ENCODE results near the gene VPS37B. TPM values are rescaled to one million over a fixed set of nuclear protein-coding genes. Genes with fewer than 3 reads are reported as not detected.
A peak's percentile ranks its signal among the peaks of the same experiment; 100 is the strongest.
"Not testable (repeated sequence)": the region's sequence is repeated elsewhere in the genome, so short reads cannot be mapped to it uniquely, and the experiment has no call there.

Gene VPS37B
- total RNA-seq, 2 donors from 2014 or later: 10.5 to 17.0 TPM

GRCh38 chr12:122927756-122928403, 32.0 kb upstream of the VPS37B start:
- Mint-ChIP-seq H3K4me3 (no peak overlapping the region), H3K27ac (no peak overlapping the region), H3K27me3 (no peaks in the 10 kb centered on the region), H3K4me1 (no peaks in the 10 kb centered on the region), H3K9me3 (no peaks in the 10 kb centered on the region), H3K36me3 (ENCODE audit: low read depth) (no peaks in the 10 kb centered on the region)
- no peak for ATAC-seq (replicated peaks)

- Mint-ChIP-seq H3K27me3 (no peaks in the 10 kb centered on the region), H3K4me1 (peaks cover under 1% of the 10 kb centered on the region), H3K9me3 (no peaks in the 10 kb centered on the region), H3K4me3 (no peak overlapping the region), H3K27ac (no peak overlapping the region), H3K36me3 (ENCODE audit: low read depth) (no peaks in the 10 kb centered on the region)
- ATAC-seq (replicated peaks): no peak
Measured at GRCh38 chr12:122921917-122922316, 26.0 kb upstream of the VPS37B start.

GRCh38 chr12:122920687-122921086, 24.8 kb upstream of the VPS37B start:
- H3K9me3 Mint-ChIP-seq: no peaks in the 10 kb centered on the region
- H3K4me1 Mint-ChIP-seq: peaks cover 6% of the 10 kb centered on the region
- H3K36me3 Mint-ChIP-seq (ENCODE audit: low read depth): no peaks in the 10 kb centered on the region
- H3K27me3 Mint-ChIP-seq: no peaks in the 10 kb centered on the region
- H3K27ac Mint-ChIP-seq: no peak overlapping the region
- ATAC-seq (replicated peaks): no peak
- H3K4me3 Mint-ChIP-seq: no peak overlapping the region

GRCh38 chr12:122918827-122919226, 22.9 kb upstream of the VPS37B start:
- H3K36me3 Mint-ChIP-seq (ENCODE audit: low read depth): no peaks in the 10 kb centered on the region
- H3K9me3 Mint-ChIP-seq: no peaks in the 10 kb centered on the region
- no peak for ATAC-seq (replicated peaks)
- no peak overlapping the region for H3K4me3 Mint-ChIP-seq
- H3K4me1 Mint-ChIP-seq: peaks cover 6% of the 10 kb centered on the region
- no peak overlapping the region for H3K27ac Mint-ChIP-seq
- no peaks in the 10 kb centered on the region for H3K27me3 Mint-ChIP-seq

DNA sequence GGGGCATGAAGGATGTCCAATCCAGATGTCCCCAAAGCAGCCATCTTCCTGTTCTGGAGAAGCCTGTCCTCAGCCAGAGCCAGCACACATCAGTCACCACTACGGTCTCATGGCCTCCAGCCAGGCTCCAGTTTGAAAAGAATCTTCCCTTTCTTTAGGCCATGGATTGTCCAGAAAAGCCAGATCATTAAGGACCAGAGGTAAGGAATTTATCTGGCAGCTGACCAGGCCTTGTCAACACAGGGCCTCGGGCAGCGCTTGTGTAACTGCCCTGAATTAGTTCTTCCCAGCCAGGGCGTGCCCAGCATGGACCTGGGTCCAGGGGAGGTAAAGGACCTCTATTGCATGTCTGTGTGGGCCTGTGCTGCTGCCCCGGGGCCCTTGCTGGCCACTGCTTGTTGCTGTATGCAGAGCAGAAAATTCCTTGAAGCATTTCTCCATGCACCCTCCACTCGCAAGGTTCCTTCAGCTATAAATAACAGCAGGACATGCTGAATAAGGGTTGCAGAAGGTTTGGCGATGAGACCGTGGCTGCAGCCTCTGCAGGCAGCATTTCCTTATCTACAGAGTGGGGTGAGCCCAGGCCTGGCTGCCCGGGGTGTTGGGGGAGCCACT, 21.7 kb upstream of the VPS37B start:
- Mint-ChIP-seq H3K4me3 (no peak overlapping the region), H3K27ac (no peak overlapping the region), H3K4me1 (peaks cover 6% of the 10 kb centered on the region), H3K36me3 (ENCODE audit: low read depth) (no peaks in the 10 kb centered on the region), H3K27me3 (no peaks in the 10 kb centered on the region), H3K9me3 (no peaks in the 10 kb centered on the region)
- ATAC-seq (replicated peaks): no peak

- no peaks in the 10 kb centered on the region for H3K4me1 Mint-ChIP-seq
- H3K9me3 Mint-ChIP-seq: no peaks in the 10 kb centered on the region
- H3K36me3 Mint-ChIP-seq (ENCODE audit: low read depth): no peaks in the 10 kb centered on the region
- no peak for ATAC-seq (replicated peaks)
- H3K27ac Mint-ChIP-seq: no peak overlapping the region
- H3K4me3 Mint-ChIP-seq: no peak overlapping the region
- H3K27me3 Mint-ChIP-seq: no peaks in the 10 kb centered on the region
Measured at GRCh38 chr12:122909442-122910288, 13.7 kb upstream of the VPS37B start.

GRCh38 chr12:122908915-122909314, 13.0 kb upstream of the VPS37B start:
- Mint-ChIP-seq H3K27ac (no peak overlapping the region), H3K27me3 (no peaks in the 10 kb centered on the region), H3K4me3 (no peak overlapping the region), H3K4me1 (no peaks in the 10 kb centered on the region), H3K36me3 (ENCODE audit: low read depth) (no peaks in the 10 kb centered on the region), H3K9me3 (no peaks in the 10 kb centered on the region)
- no peak for ATAC-seq (replicated peaks)

GRCh38 chr12:122905258-122905657, 9.3 kb upstream of the VPS37B start:
- H3K4me1 Mint-ChIP-seq; H3K36me3 Mint-ChIP-seq (ENCODE audit: low read depth); H3K27me3 Mint-ChIP-seq; ATAC-seq (replicated peaks); H3K27ac Mint-ChIP-seq; H3K4me3 Mint-ChIP-seq; H3K9me3 Mint-ChIP-seq: not testable (repeated sequence)

GRCh38 chr12:122903693-122904034, 7.7 kb upstream of the VPS37B start:
- Mint-ChIP-seq H3K27ac (no peak overlapping the region), H3K4me3 (no peak overlapping the region), H3K9me3 (no peaks in the 10 kb centered on the region), H3K27me3 (no peaks in the 10 kb centered on the region), H3K36me3 (ENCODE audit: low read depth) (no peaks in the 10 kb centered on the region), H3K4me1 (peaks cover 15% of the 10 kb centered on the region)
- no peak for ATAC-seq (replicated peaks)

DNA sequence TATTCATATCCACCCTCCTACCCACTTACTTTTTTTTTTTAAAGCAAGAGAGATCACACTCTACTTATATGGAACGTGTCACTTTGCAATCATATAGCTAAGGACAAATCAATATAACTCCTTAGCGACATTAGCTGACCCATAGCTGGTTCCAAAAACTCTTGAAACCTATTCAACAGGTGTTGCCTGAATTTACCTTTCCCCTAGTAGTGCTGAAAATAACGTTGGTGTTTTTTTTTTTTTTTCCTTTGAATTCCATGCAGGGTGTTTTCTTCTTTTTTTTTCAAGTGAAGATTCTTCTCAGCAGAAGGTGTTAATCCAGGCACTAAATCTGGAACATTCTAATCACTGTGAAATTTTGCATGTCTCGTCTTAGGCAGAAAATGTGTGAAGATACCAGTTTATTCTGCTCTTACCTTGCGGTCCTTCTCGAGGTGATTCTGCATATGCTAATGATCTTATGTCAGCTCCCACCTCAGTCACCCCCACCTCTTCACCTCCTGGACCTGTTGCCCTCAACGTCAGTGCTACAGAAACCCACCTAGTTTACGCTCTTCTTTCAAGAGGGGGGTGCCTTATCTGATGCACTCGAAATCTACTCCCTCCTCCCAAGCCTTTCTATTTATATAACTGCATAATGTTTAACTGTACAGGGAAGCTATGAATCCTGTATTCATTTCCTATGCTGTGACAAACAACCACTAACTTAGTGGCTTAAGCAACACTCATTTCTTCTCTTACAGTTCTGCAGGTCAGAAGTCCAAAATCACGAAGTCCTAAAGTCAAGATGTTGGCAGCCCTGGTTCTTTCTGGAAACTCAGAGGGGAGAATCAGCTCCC, 7.1 kb upstream of the VPS37B start:
- H3K4me3 Mint-ChIP-seq: no peak overlapping the region
- H3K27ac Mint-ChIP-seq: no peak overlapping the region
- no peaks in the 10 kb centered on the region for H3K36me3 Mint-ChIP-seq (ENCODE audit: low read depth)
- H3K9me3 Mint-ChIP-seq: no peaks in the 10 kb centered on the region
- H3K27me3 Mint-ChIP-seq: no peaks in the 10 kb centered on the region
- peaks cover 21% of the 10 kb centered on the region for H3K4me1 Mint-ChIP-seq
- no peak for ATAC-seq (replicated peaks)

- no peak for ATAC-seq (replicated peaks)
Measured at GRCh38 chr12:122899887-122900286, 4.0 kb upstream of the VPS37B start.

DNA sequence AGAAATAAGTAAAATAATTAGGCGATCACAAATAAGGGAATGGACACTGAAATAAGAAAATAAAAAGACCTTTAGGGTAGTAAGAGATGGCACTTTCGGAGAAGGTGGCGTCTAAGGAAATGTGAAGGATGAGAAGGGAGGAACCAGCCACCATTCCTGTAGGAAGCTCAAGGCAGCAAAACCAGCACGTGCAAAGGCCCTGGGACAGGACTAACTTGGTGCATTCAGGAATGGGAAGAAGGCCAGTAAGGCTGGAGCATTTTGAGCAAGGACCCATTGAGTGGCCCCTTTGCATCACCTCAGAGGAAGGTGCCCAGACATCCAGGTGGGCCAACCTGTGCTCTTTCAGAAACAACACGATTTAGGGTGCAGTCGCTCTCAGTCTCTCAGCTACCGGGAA, 738 bp upstream of the VPS37B start:
- Mint-ChIP-seq H3K4me1 (peaks cover 42% of the 10 kb centered on the region), H3K27ac (peak overlapping the region; percentile 92), H3K36me3 (ENCODE audit: low read depth) (peaks cover 29% of the 10 kb centered on the region), H3K27me3 (no peaks in the 10 kb centered on the region), H3K4me3 (peak overlapping the region; percentile 91), H3K9me3 (peaks cover 4% of the 10 kb centered on the region)
- no peak for ATAC-seq (replicated peaks)

More at GRCh38 chr12:122899887-122900286, 4.0 kb upstream of the VPS37B start:
- Mint-ChIP-seq H3K36me3 (ENCODE audit: low read depth) (peaks cover 18% of the 10 kb centered on the region), H3K9me3 (peaks cover 4% of the 10 kb centered on the region), H3K27ac (no peak overlapping the region), H3K4me3 (no peak overlapping the region), H3K27me3 (no peaks in the 10 kb centered on the region), H3K4me1 (peaks cover 34% of the 10 kb centered on the region)

DNA sequence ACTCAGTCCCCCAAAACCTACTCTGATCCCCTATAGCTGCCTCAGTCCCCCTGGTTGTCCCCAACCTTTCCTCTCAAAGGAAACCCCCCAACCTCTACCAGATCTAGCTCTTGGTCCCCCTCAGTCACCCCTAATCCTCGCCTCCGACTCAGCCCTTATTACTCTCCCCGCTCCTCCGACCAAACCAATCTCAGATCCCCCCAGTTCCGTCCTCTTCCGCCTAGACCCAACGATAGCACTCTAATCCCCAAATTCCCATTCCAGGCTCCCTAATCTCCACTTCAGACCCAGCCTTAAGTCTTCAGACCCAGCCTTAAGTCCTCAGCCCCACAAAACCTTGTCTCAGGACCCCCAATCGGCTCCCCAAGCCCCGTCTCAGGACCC, 612 bp downstream of the VPS37B start:
- ATAC-seq (replicated peaks): no peak
- Mint-ChIP-seq H3K4me1 (peaks cover 48% of the 10 kb centered on the region), H3K27me3 (no peaks in the 10 kb centered on the region), H3K36me3 (ENCODE audit: low read depth) (peaks cover 29% of the 10 kb centered on the region), H3K4me3 (peak overlapping the region; percentile 91), H3K9me3 (peaks cover 4% of the 10 kb centered on the region), H3K27ac (peak overlapping the region; percentile 92)
